Dendritic cell treated with granulocyte-macrophage colony-stimulating factor and Interleukin-4, amounts not matched to agents 40 ng/mL and 50 ng/mL, for 4 days (primary cell): ENCODE results near the gene SLBP.

Source experiments
- H3K27ac Mint-ChIP-seq: one replicate; pipeline ENCODE4 v1.8.0; 2022; ENCODE audit warnings: mild to moderate bottlenecking, mixed read lengths
- H3K27me3 Mint-ChIP-seq: one replicate; pipeline ENCODE4 v1.8.0; 2022; ENCODE audit warnings: mild to moderate bottlenecking, mixed read lengths
- H3K36me3 Mint-ChIP-seq: one replicate; pipeline ENCODE4 v1.8.0; 2022; ENCODE audit warnings: low read depth, mixed read lengths
- H3K4me1 Mint-ChIP-seq: one replicate; pipeline ENCODE4 v1.8.0; 2022; ENCODE audit warnings: low read depth, mixed read lengths
- H3K4me3 Mint-ChIP-seq: one replicate; pipeline ENCODE4 v1.8.0; 2022; ENCODE audit warnings: mild to moderate bottlenecking, moderate library complexity, mixed read lengths
- H3K9me3 Mint-ChIP-seq: one replicate; pipeline ENCODE4 v1.8.0; 2022; ENCODE audit warnings: mixed read lengths
- intact Hi-C: fragments of 100-400 bp; cut with micrococcal nuclease; formaldehyde crosslinking; loops from one replicate; pipeline ENCODE4 v1.15.0; 2022

The SLBP gene

DNA sequence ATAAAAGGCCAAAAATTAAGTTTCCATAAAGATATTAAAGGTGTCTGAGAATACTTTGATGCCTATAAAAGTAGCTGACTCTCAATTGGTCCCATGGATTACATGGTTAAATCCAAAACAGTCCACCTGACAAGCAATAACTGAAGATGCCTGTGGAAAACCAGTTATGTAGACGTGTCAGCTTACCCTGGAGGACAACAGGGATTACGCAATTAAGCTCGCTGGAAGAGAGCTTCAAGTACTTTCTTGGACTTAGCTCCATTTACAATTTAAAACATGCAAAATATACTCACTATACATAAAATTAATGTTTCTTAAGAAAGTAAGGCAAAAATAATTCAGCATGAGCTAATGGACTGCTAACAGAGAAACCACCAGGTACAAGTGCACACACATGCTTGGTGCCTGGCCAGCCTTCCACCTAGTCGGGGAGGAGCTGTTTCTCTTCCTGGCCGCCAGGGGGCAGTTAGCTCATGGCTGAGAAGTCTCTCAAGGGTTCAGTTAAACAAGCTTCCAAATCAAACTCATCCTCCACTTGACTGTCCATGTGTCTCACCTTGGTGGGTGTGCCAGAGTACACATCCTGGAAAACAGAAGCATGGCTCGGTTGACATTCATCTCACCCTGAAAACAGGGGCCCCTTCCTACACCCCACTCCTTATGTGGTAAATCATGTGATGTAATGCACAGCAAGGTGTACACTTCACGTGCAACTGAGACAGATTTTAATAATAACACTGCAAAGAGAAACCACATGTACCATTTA, 18.8 kb downstream of the SLBP start:
- peaks cover 84% of the 10 kb centered on the region for H3K36me3 Mint-ChIP-seq
- intact Hi-C loops = loop anchor here (1.0 kb wide), 1 partner anchor 33 kb away; no protein-coding TSS in a partner anchor

DNA sequence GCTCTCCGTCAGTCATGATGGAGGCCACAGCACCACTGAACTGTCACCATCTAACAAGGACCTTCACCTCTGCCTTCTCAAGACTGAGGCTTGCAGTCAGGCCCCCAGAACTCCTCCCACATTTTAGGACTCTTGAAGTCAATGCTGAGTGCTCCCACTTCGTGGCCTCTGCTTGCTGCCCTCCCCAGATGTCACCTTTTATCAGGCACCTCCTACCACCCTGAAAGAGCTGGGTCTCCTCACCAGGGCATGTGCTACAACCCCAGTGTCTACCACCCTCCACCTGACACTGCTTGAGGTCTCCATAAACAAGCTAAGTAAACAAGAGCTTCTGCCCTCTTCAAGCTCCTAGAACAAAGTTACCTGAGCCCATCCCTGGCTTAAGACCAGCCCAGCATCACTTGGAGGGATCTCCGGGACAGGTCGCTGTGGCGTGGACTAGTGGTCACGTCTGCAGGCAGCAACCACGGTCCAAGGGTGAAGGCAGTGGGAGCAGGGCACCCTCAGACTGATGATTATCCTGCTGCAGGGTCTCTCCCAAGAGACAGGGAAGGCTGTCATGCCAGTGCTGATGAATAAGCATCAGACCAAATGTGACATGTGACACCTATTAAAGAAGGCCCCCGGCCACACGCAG, 20.3 kb downstream of the SLBP start:
- H3K9me3 Mint-ChIP-seq = no peaks in the 10 kb centered on the region
- no peak overlapping the region for H3K27ac Mint-ChIP-seq
- H3K36me3 Mint-ChIP-seq = peaks cover 73% of the 10 kb centered on the region
- no peaks in the 10 kb centered on the region for H3K4me1 Mint-ChIP-seq
- no peaks in the 10 kb centered on the region for H3K27me3 Mint-ChIP-seq
- intact Hi-C loops = no loop called here
- no peak overlapping the region for H3K4me3 Mint-ChIP-seq

More for the DNA sequence above, 18.8 kb downstream of the SLBP start:
- H3K27me3 Mint-ChIP-seq = no peaks in the 10 kb centered on the region
- H3K4me1 Mint-ChIP-seq = no peaks in the 10 kb centered on the region
- no peak overlapping the region for H3K27ac Mint-ChIP-seq
- H3K4me3 Mint-ChIP-seq = no peak overlapping the region
- no peaks in the 10 kb centered on the region for H3K9me3 Mint-ChIP-seq

DNA sequence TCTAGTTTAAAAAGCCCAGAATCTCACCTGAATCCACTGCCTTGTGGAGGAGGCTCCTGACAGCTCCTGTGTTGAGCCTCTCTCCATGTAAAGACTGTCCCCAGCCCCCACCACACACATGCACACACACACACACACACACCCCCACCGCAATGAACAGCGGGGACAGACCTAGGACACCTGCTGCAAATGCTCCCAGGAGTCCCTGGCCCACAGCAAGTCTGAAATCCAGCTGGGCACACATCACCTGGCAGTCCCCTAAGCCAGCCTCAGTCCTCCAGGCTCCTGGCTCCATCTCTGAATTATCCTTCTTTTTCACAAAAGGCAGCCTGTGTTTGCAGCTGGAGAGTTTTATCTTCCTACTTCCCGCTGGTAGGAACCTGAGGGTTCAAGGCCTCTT, 21.4 kb downstream of the SLBP start:
- intact Hi-C loops = no loop called here
- H3K27me3 Mint-ChIP-seq = no peaks in the 10 kb centered on the region
- no peak overlapping the region for H3K27ac Mint-ChIP-seq
- H3K4me1 Mint-ChIP-seq = no peaks in the 10 kb centered on the region
- H3K36me3 Mint-ChIP-seq = peaks cover 61% of the 10 kb centered on the region
- H3K4me3 Mint-ChIP-seq = no peak overlapping the region
- no peaks in the 10 kb centered on the region for H3K9me3 Mint-ChIP-seq

DNA sequence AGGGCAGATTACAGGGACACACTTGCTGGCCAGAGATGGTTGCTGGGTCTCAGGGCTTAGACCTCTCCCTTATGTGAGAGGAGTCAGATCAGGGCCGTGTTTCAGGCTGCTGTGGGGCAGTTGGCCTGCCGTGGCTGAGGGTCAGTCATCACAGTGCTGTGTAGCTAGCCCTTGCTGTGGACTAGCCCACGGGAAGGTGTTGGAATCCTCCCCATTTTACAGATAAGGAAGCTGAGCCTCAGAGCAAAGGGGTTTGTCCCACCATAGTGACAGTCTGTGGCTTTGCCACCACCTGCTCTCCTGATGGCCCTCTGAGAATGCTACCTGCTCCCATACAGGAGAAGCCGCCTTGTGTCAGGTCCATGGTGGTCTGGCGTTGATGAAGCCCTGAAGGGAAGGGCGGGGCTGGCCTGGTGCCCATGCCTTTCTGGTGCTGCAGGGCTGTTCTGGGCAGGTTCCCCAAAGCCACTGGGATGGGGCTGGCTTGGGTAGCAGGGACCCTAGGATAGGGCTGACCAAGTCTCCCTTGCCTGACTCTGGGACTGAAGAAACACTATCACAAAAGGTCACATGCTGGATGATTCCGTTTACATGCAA, 25.6 kb downstream of the SLBP start:
- H3K27ac Mint-ChIP-seq = peak overlapping the region; percentile 28
- no peaks in the 10 kb centered on the region for H3K27me3 Mint-ChIP-seq
- intact Hi-C loops = no loop called here
- H3K4me1 Mint-ChIP-seq = peaks cover 13% of the 10 kb centered on the region
- no peak overlapping the region for H3K4me3 Mint-ChIP-seq
- H3K36me3 Mint-ChIP-seq = peaks cover 23% of the 10 kb centered on the region
- no peaks in the 10 kb centered on the region for H3K9me3 Mint-ChIP-seq

DNA sequence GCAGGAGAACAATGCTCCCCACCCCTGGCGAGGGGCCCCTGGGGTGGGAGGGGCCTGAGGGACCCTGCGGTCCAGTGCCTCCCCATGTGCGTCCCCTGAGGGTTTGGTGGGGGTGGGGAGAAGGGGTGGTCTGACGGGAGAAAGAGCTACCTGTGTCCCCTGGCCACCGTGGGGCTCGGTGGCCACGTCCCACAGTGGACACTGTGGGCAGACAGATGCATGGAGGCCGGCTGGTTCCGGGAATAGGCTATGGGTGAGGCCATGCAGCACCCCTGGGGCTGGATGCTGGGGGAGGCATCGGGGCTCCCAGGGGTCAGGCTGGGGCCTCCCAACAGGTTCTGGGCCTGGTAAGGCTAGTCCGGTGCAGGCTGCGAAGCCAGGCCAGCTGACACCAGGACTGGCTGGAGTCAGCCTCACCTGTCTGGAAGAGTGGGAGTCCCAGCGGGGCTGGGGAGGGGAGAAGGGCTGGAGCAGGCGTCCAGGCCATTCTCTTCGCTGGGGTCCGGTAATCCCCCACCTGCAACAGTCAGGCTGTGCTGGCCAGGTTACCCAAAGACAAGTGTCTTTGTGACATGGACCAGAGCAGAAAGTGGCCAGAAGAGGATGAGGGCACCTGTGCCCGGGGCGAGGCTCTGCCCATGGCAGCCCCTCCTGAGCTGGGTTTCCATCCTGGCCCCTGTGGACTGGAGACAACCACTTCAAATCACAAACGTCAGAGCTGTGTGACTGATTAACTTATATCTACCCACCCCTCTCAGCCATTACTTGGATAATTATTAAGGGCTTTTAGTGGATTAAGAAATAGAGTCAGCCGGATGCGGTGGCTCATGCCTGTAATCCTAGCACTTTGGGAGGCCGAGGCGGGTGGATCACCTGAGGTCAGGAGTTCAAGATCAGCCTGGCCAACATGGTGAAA, 26.6 kb downstream of the SLBP start:
- H3K4me1 Mint-ChIP-seq = peaks cover 13% of the 10 kb centered on the region
- no peaks in the 10 kb centered on the region for H3K9me3 Mint-ChIP-seq
- no peak overlapping the region for H3K4me3 Mint-ChIP-seq
- peak overlapping the region; percentile 50 for H3K27ac Mint-ChIP-seq
- no peaks in the 10 kb centered on the region for H3K27me3 Mint-ChIP-seq
- intact Hi-C loops = loop anchor here (2.0 kb wide), 1 partner anchor 105 kb away; no protein-coding TSS in a partner anchor
- H3K36me3 Mint-ChIP-seq = peaks cover 13% of the 10 kb centered on the region

DNA sequence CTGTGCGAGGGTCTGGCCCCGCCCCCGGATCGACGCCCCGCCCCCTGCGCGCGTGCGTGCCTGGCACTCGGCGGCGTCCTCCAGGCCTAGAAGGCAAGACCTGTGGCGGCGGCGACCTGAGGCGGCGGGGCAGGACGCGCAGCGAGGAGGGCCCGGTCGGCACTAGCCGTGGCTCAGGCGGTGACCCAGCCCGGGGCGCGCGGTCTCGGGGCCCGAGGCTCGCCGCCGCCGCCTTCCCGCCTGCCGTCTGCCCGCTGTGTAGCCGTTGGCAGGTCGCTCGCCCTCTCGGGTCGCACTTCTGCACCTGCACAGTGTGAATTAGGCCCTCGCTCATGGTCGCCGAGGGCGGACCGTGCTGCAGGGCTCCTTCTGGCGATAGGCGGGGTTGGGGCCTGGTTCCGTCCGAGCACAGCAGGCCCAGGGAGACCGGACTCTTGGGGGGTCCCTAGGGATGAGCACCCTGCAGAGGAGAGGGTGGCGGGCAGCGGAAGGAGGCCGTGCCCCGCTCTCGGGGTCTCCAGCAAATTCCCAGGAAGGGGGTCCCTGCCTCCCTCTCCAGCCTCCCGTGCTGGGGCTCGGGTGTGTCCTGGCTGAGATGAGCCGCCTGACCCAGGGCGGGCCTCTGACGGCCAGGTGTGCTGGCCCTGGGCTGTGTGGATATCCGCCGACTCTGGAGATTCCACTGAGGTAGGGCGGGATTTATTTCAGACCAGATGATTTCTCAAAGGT, 27.4 kb downstream of the SLBP start:
- peaks cover 13% of the 10 kb centered on the region for H3K4me1 Mint-ChIP-seq
- H3K27ac Mint-ChIP-seq = peak overlapping the region; percentile 50
- H3K27me3 Mint-ChIP-seq = no peaks in the 10 kb centered on the region
- no peaks in the 10 kb centered on the region for H3K9me3 Mint-ChIP-seq
- H3K4me3 Mint-ChIP-seq = peak overlapping the region; percentile 57
- H3K36me3 Mint-ChIP-seq = peaks cover 5% of the 10 kb centered on the region
- intact Hi-C loops = loop anchor here (1.0 to 2.0 kb wide), 2 partner anchors 28 to 104 kb away; partner anchors contain the start of gene SLBP

DNA sequence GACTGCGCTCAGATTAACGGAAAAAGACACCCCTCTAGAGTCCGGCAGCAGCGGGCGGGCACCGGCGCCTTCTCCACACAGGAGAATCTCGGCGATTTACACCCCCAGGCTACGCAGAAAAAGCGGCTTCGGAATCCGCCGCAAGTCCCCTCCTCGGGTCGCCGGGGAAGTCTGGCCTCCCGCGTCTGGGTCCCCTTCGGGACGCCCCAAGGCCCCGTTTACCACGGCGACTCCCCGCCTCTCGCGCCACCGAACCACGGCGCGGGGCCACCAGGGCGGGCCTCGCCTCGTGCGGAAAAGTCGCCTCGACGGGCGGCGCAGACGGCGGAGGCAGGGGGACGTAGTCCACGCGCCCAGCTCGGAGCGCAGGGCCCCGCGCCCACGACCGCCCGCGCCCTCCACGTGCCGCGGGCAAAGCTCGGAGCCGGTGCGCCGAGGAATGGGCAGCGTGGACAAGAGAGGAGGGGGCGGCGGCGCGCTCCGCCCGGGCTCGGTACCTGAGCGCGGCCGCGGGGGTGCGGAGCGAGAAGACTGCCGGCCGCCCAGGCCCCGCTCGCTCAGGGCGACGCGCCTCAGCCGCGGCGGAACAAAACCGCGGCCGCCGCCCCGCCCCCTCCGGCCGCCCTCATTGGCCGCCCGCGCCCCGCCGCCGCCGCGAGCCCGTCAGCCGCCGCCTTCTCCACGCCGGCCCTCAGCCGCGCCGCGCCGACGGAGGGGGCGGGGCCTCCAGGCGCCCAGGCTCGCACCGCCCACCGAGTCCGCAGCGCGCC, 28.2 kb downstream of the SLBP start, which contains the start of gene FAM53A:
Gene FAM53A, minus strand, starts transcription at position 578 of the 770 bp plus-strand sequence. CDS start 15,572 bp downstream, outside the sequence.
- peaks cover 13% of the 10 kb centered on the region for H3K4me1 Mint-ChIP-seq
- H3K36me3 Mint-ChIP-seq = no peaks in the 10 kb centered on the region
- peak within 1 kb of the TSS; percentile 70 for H3K4me3 Mint-ChIP-seq
- peak within 1 kb of the TSS; percentile 67 for H3K27ac Mint-ChIP-seq
- H3K9me3 Mint-ChIP-seq = no peaks in the 10 kb centered on the region
- intact Hi-C loops = loop anchor here (1.0 to 2.0 kb wide), 2 partner anchors 28 to 103 kb away; partner anchors contain the start of gene SLBP
- no peaks in the 10 kb centered on the region for H3K27me3 Mint-ChIP-seq

DNA sequence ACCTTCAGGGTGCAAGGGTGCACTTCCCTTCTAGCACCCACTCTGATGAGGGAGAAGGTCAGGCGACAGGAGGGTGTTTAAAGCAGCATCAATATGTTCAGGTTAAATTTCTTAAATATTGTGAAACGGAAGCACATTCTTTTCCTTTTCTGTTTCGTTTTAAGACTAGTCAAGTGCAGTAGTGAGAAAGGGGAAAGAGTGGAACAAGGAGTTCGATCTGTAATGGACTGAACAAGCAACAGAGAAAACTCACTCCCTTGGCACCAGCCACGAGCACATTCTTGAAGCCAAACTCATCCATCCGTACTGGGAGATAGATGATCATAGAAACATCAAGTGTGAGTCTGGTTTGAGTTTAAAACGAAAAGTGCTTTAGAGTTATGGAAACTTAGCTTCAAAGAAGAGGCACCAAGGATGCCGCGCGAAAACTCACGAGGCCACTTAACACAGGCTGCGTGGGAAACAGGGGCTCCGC, 28.8 kb downstream of the SLBP start:
- peak overlapping the region; percentile 67 for H3K27ac Mint-ChIP-seq
- H3K4me1 Mint-ChIP-seq = peaks cover 13% of the 10 kb centered on the region
- intact Hi-C loops = no loop called here
- H3K27me3 Mint-ChIP-seq = no peaks in the 10 kb centered on the region
- peak overlapping the region; percentile 70 for H3K4me3 Mint-ChIP-seq
- no peaks in the 10 kb centered on the region for H3K9me3 Mint-ChIP-seq
- H3K36me3 Mint-ChIP-seq = no peaks in the 10 kb centered on the region

DNA sequence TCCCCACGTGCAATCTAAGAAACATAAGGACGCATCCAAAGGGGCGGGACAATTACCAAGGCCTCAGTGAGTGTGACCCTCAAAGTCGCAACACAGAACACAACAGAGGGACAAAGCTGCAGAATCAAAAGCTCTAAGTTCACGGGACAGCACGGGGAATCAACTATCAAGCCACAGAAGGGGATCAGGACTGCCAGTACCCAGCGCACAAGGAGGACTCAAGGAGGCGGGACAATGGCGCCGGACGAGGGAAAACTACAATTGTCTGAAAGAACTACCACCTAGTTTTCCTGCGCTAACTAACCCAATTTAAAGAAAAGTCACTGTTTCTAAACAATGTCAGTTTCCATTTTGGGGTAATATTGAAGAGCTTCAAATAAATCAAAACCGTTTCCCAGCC, 29.3 kb downstream of the SLBP start:
- Mint-ChIP-seq H3K27ac (peak overlapping the region; percentile 67), H3K4me1 (peaks cover 13% of the 10 kb centered on the region), H3K27me3 (no peaks in the 10 kb centered on the region), H3K4me3 (peak overlapping the region; percentile 70), H3K9me3 (no peaks in the 10 kb centered on the region), H3K36me3 (no peaks in the 10 kb centered on the region)
- intact Hi-C loops = no loop called here

DNA sequence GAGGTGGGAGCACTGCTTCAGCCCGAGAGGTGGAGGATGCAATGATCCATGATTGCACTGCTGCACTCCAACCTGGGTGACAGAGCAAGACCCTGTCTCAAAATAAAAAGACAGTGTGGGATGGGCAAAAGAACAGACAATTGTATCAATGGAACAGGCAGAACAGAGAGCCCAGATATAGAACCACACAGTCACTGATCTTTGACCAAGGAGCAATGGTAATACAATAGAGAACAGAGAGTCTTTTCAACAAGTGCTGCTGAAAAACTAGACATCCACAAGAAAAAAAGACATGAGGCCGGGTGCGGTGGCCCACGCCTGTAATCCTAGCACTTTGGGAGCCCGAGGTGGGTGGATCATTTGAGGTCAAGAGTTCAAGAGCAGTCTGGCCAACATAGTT, 33.9 kb downstream of the SLBP start:
- no peak overlapping the region for H3K27ac Mint-ChIP-seq

DNA sequence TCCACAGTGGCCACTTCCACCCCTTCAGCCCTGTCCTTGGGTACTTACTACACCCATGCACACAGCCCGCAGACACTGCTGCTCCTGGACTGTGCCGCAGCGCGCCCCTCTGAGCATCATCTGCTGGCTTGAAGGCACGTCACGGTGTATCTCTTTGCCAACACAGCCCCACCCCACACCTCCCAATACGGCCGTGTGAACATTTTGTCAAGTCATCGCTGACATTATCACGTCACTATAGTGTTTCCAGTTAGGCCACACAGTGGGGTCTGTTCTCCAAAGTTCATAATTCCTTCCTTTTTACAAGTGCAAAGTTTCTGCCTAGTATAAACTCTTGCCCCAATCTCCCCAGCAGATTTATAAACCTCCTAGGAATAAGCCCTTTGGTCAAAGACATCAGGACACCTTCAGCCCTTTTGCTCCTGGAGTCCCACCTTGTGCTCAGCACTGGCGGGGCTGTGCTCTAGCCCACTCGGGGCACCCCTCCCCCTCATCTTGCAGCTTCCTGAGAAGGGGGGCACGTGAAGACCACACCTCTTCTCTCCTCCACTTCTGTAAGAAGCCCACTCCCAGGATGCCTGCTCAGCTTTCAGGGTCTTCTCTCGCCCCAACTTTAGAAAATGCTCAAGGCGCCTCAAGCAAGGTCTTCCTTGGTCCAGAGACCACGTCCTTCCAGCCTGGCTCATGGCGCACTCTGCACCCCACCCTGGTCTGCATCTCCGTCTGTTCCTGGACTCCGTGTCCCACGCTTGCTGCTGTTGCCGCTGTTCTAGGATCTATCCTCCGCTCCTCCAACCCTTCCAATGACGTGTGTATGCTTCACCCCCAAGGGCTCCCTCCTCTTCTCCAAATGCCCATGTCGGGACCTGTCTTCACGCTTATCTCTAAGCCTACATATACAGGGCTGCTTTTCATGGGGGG, 35.3 kb downstream of the SLBP start:
- no peaks in the 10 kb centered on the region for H3K36me3 Mint-ChIP-seq

More for the DNA sequence above, 33.9 kb downstream of the SLBP start:
- intact Hi-C loops = no loop called here
- H3K4me3 Mint-ChIP-seq = no peak overlapping the region
- peaks cover 5% of the 10 kb centered on the region for H3K27me3 Mint-ChIP-seq
- H3K9me3 Mint-ChIP-seq = no peaks in the 10 kb centered on the region
- H3K36me3 Mint-ChIP-seq = no peaks in the 10 kb centered on the region
- peaks cover 22% of the 10 kb centered on the region for H3K4me1 Mint-ChIP-seq

More for the DNA sequence above, 35.3 kb downstream of the SLBP start:
- peaks cover 13% of the 10 kb centered on the region for H3K4me1 Mint-ChIP-seq
- H3K4me3 Mint-ChIP-seq = no peak overlapping the region
- peaks cover 5% of the 10 kb centered on the region for H3K27me3 Mint-ChIP-seq
- intact Hi-C loops = no loop called here
- no peak overlapping the region for H3K27ac Mint-ChIP-seq
- H3K9me3 Mint-ChIP-seq = no peaks in the 10 kb centered on the region
